SK-N-SH (cell line): ENCODE data around the gene MTRF1.
A peak's percentile ranks its signal among the peaks of the same experiment; 100 is the strongest.

Experiments used
- ELF1 ChIP-seq: IDR thresholded peaks from 2 replicates; pipeline ENCODE4 v1.4.0; 2012
- EP300 ChIP-seq, 2 experiments: IDR thresholded peaks; 2 replicates each; pipeline versions ENCODE4 v1.4.0 to v1.6.1; 2012; ENCODE audit warnings: borderline replicate concordance in 1 of 2, low read depth in 1 of 2, low read length in 1 of 2
- JUND ChIP-seq: IDR thresholded peaks from 2 replicates; pipeline ENCODE4 v1.4.0; 2012
- TF ChIP-seq, protein P1 (sequence below): fragments of 150-350 bp; IDR thresholded peaks from 2 replicates; pipeline ENCODE4 v1.6.1; 2017; ENCODE audit warnings: antibody characterized with exemption, low read length, low read depth, borderline replicate concordance
- TF ChIP-seq, protein P2 (sequence below): IDR thresholded peaks from 2 replicates; pipeline ENCODE4 v1.6.1; 2012; ENCODE audit warnings: mild to moderate bottlenecking, low read depth, low read length, moderate library complexity
- TF ChIP-seq, protein P3 (sequence below): fragments of 200-600 bp; sonication (generic); IDR thresholded peaks from 2 replicates; pipeline ENCODE4 v1.6.1; 2017; ENCODE audit warnings: antibody characterized with exemption, mild to moderate bottlenecking, moderate library complexity

DNA sequence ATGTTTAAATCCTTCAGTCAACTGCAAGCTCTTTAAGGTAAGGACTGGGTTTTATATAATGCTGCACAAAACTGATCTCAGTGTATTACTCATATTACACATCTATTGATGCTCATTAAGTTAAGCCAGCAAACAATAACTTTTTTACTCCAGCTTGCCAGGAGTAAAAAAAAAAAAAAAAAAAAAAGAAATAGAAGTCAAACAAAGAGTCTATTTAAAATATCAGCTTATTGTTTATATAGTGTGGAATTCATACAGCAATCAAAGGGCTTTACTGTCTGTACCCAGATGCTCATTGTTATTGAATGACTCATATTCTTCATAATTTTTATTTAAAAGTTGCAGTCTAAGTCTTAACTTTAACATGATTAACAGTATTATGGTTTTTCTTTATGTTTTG lies 47.2 kb downstream of the MTRF1 start:
- TF ChIP-seq, protein P1, sequence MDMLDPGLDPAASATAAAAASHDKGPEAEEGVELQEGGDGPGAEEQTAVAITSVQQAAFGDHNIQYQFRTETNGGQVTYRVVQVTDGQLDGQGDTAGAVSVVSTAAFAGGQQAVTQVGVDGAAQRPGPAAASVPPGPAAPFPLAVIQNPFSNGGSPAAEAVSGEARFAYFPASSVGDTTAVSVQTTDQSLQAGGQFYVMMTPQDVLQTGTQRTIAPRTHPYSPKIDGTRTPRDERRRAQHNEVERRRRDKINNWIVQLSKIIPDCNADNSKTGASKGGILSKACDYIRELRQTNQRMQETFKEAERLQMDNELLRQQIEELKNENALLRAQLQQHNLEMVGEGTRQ, result no peak
- TF ChIP-seq, protein P2, sequence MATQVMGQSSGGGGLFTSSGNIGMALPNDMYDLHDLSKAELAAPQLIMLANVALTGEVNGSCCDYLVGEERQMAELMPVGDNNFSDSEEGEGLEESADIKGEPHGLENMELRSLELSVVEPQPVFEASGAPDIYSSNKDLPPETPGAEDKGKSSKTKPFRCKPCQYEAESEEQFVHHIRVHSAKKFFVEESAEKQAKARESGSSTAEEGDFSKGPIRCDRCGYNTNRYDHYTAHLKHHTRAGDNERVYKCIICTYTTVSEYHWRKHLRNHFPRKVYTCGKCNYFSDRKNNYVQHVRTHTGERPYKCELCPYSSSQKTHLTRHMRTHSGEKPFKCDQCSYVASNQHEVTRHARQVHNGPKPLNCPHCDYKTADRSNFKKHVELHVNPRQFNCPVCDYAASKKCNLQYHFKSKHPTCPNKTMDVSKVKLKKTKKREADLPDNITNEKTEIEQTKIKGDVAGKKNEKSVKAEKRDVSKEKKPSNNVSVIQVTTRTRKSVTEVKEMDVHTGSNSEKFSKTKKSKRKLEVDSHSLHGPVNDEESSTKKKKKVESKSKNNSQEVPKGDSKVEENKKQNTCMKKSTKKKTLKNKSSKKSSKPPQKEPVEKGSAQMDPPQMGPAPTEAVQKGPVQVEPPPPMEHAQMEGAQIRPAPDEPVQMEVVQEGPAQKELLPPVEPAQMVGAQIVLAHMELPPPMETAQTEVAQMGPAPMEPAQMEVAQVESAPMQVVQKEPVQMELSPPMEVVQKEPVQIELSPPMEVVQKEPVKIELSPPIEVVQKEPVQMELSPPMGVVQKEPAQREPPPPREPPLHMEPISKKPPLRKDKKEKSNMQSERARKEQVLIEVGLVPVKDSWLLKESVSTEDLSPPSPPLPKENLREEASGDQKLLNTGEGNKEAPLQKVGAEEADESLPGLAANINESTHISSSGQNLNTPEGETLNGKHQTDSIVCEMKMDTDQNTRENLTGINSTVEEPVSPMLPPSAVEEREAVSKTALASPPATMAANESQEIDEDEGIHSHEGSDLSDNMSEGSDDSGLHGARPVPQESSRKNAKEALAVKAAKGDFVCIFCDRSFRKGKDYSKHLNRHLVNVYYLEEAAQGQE, result no peak
- TF ChIP-seq, protein P3, sequence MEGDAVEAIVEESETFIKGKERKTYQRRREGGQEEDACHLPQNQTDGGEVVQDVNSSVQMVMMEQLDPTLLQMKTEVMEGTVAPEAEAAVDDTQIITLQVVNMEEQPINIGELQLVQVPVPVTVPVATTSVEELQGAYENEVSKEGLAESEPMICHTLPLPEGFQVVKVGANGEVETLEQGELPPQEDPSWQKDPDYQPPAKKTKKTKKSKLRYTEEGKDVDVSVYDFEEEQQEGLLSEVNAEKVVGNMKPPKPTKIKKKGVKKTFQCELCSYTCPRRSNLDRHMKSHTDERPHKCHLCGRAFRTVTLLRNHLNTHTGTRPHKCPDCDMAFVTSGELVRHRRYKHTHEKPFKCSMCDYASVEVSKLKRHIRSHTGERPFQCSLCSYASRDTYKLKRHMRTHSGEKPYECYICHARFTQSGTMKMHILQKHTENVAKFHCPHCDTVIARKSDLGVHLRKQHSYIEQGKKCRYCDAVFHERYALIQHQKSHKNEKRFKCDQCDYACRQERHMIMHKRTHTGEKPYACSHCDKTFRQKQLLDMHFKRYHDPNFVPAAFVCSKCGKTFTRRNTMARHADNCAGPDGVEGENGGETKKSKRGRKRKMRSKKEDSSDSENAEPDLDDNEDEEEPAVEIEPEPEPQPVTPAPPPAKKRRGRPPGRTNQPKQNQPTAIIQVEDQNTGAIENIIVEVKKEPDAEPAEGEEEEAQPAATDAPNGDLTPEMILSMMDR, result no peak
- TF ChIP-seq ELF1 (no peak), JUND (peak; percentile 47), EP300 (IDR thresholded peaks at IDR 0.05; ENCODE audit: borderline replicate concordance in 1 of 2, low read depth in 1 of 2, low read length in 1 of 2) (no peak)
